ENCODE data around the gene DLGAP3. TPM values are rescaled to one million over a fixed set of nuclear protein-coding genes. Genes with fewer than 3 reads are reported as not detected.

The DLGAP3 gene
- total and polyA plus RNA-seq, 4 donors: 0.05 to 0.19 (median 0.08) TPM

DNA sequence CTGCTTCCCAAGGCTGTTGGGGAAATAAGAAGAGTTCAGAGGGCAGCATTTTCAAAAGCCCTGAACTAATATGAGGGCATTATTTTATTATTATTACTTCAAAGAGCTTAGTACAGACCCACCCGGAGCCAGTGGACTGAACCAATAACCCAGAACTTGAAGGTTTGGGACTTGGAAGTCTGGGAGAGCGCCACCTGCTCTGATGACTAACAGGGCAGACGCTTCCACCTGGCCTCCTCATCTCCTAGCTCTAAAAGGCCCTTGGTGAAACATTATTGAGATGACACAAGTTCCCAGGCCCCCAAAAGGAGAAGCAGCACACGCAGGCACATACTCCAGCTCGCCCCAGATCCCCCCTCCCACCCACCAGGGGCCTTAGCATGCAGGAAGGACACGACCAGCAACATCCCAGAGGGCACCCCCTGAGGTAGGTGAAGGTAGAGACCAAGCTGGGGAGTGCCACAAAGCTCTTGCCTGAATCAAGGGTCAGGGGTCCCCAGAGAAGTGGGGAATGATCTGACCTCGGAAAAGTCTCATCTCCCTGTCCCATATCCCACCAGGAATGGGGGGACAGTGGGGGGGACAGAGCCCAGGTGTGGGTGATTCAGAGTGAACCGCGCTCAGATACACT, 1.3 kb downstream of the DLGAP3 start:
- Histone ChIP-seq H3K4me3 (ENCODE audit: low read depth in 1 of 3, low read length in 3 of 3) (no peak overlapping the region), H3K4me1 (ENCODE audit: control insufficient read depth in 4 of 4, insufficient read depth in 4 of 4, low read length in 3 of 4) (peaks cover 7 to 14% (median 10%) of the 10 kb centered on the region in 4 donors), H3K27ac (ENCODE audit: low read depth in 1 of 2, low read length in 2 of 2) (no peak overlapping the region), H3K9me3 (ENCODE audit: control insufficient read depth in 4 of 4, low read length in 3 of 4) (no peaks in the 10 kb centered on the region), H3K36me3 (ENCODE audit: control insufficient read depth in 4 of 4, insufficient read depth in 3 of 4, low read depth in 1 of 4, low read length in 3 of 4) (no peaks in the 10 kb centered on the region), H3K27me3 (ENCODE audit: control insufficient read depth in 4 of 4, insufficient read depth in 4 of 4, low read length in 3 of 4) (peaks cover 0 to 33% (median 5%) of the 10 kb centered on the region in 4 donors), H3K9ac (ENCODE audit: low read depth in 1 of 2, low read length in 2 of 2) (no peak overlapping the region)
- 33% methylated on average over 9 of the region's 9 CpGs for WGBS
- TF ChIP-seq FOXA1 (IDR thresholded peaks at IDR 0.05) (no peak), RXRA (IDR thresholded peaks at IDR 0.05) (no peak), GABPA (IDR thresholded peaks at IDR 0.05 in 1 of 2, conservative IDR thresholded peaks at IDR 0.05 in 1 of 2) (no peak), YY1 (IDR thresholded peaks at IDR 0.05) (no peak), RAD21 (IDR thresholded peaks at IDR 0.05) (no peak)
- TF ChIP-seq, protein P1, sequence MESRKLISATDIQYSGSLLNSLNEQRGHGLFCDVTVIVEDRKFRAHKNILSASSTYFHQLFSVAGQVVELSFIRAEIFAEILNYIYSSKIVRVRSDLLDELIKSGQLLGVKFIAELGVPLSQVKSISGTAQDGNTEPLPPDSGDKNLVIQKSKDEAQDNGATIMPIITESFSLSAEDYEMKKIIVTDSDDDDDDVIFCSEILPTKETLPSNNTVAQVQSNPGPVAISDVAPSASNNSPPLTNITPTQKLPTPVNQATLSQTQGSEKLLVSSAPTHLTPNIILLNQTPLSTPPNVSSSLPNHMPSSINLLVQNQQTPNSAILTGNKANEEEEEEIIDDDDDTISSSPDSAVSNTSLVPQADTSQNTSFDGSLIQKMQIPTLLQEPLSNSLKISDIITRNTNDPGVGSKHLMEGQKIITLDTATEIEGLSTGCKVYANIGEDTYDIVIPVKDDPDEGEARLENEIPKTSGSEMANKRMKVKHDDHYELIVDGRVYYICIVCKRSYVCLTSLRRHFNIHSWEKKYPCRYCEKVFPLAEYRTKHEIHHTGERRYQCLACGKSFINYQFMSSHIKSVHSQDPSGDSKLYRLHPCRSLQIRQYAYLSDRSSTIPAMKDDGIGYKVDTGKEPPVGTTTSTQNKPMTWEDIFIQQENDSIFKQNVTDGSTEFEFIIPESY (IDR thresholded peaks at IDR 0.05): no peak
- TF ChIP-seq, protein P2, sequence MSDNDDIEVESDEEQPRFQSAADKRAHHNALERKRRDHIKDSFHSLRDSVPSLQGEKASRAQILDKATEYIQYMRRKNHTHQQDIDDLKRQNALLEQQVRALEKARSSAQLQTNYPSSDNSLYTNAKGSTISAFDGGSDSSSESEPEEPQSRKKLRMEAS (IDR thresholded peaks at IDR 0.05): no peak
- DNase-seq (ENCODE audit: low spot score): no peak

DNA sequence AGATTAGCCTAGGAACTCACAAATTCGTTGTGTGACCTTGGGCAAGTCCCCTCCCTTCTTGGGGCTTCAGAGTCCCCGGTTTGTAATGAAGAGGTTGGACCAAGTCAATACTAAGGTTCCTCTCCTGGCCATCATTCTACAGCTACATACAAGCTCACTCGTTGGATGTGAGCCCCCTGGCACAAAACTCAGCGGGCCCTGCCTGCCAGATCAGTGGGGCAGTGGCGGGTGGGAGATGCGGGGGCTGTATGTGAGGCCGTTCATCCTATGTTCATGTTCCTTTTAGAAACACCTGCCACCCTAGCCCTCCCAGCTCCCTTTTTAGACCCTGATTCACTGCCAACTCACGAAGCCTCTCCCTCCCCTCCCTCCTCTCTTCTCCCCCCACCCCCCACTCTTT, 2.1 kb downstream of the DLGAP3 start:
- no peaks in the 10 kb centered on the region for H3K36me3 ChIP-seq (ENCODE audit: control insufficient read depth in 4 of 4, insufficient read depth in 3 of 4, low read depth in 1 of 4, low read length in 3 of 4)
- H3K27me3 ChIP-seq (ENCODE audit: control insufficient read depth in 4 of 4, insufficient read depth in 4 of 4, low read length in 3 of 4): peaks cover 0 to 33% (median 5%) of the 10 kb centered on the region in 4 donors
- H3K27ac ChIP-seq (ENCODE audit: low read depth in 1 of 2, low read length in 2 of 2): no peak overlapping the region
- no peak overlapping the region for H3K9ac ChIP-seq (ENCODE audit: low read depth in 1 of 2, low read length in 2 of 2)
- peaks cover 7 to 14% (median 10%) of the 10 kb centered on the region in 4 donors for H3K4me1 ChIP-seq (ENCODE audit: control insufficient read depth in 4 of 4, insufficient read depth in 4 of 4, low read length in 3 of 4)
- 60% methylated on average over 8 of the region's 8 CpGs for WGBS
- H3K9me3 ChIP-seq (ENCODE audit: control insufficient read depth in 4 of 4, low read length in 3 of 4): no peaks in the 10 kb centered on the region
- DNase-seq (ENCODE audit: low spot score): no peak
- H3K4me3 ChIP-seq (ENCODE audit: low read depth in 1 of 3, low read length in 3 of 3): no peak overlapping the region
- TF ChIP-seq, protein P2 (IDR thresholded peaks at IDR 0.05): no peak
- TF ChIP-seq JUND (IDR thresholded peaks at IDR 0.05) (no peak), EGR1 (IDR thresholded peaks at IDR 0.05; ENCODE audit: low read depth in 2 of 2) (no peak), RXRA (IDR thresholded peaks at IDR 0.05) (no peak), FOXA2 (IDR thresholded peaks at IDR 0.05) (no peak), HNF4A (conservative IDR thresholded peaks at IDR 0.05) (no peak), SP1 (IDR thresholded peaks at IDR 0.05) (no peak), HNF4G (IDR thresholded peaks at IDR 0.05) (no peak)
- TF ChIP-seq, protein P3, sequence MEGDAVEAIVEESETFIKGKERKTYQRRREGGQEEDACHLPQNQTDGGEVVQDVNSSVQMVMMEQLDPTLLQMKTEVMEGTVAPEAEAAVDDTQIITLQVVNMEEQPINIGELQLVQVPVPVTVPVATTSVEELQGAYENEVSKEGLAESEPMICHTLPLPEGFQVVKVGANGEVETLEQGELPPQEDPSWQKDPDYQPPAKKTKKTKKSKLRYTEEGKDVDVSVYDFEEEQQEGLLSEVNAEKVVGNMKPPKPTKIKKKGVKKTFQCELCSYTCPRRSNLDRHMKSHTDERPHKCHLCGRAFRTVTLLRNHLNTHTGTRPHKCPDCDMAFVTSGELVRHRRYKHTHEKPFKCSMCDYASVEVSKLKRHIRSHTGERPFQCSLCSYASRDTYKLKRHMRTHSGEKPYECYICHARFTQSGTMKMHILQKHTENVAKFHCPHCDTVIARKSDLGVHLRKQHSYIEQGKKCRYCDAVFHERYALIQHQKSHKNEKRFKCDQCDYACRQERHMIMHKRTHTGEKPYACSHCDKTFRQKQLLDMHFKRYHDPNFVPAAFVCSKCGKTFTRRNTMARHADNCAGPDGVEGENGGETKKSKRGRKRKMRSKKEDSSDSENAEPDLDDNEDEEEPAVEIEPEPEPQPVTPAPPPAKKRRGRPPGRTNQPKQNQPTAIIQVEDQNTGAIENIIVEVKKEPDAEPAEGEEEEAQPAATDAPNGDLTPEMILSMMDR (IDR thresholded peaks at IDR 0.05; ENCODE audit: low read depth, low read length, missing input control): no peak
- TF ChIP-seq, protein P4, sequence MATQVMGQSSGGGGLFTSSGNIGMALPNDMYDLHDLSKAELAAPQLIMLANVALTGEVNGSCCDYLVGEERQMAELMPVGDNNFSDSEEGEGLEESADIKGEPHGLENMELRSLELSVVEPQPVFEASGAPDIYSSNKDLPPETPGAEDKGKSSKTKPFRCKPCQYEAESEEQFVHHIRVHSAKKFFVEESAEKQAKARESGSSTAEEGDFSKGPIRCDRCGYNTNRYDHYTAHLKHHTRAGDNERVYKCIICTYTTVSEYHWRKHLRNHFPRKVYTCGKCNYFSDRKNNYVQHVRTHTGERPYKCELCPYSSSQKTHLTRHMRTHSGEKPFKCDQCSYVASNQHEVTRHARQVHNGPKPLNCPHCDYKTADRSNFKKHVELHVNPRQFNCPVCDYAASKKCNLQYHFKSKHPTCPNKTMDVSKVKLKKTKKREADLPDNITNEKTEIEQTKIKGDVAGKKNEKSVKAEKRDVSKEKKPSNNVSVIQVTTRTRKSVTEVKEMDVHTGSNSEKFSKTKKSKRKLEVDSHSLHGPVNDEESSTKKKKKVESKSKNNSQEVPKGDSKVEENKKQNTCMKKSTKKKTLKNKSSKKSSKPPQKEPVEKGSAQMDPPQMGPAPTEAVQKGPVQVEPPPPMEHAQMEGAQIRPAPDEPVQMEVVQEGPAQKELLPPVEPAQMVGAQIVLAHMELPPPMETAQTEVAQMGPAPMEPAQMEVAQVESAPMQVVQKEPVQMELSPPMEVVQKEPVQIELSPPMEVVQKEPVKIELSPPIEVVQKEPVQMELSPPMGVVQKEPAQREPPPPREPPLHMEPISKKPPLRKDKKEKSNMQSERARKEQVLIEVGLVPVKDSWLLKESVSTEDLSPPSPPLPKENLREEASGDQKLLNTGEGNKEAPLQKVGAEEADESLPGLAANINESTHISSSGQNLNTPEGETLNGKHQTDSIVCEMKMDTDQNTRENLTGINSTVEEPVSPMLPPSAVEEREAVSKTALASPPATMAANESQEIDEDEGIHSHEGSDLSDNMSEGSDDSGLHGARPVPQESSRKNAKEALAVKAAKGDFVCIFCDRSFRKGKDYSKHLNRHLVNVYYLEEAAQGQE (IDR thresholded peaks at IDR 0.05): no peak
- TF ChIP-seq, protein P1 (IDR thresholded peaks at IDR 0.05): no peak

Measured in liver (tissue), 9 donors.